COR-L47 (cell line): ENCODE measurements around the gene FAM174B.

ENCODE experiments used
- DNase-seq: peaks from one replicate; lab custom pipeline; 2025; lab: John Stamatoyannopoulos, UW

Gene FAM174B

DNA sequence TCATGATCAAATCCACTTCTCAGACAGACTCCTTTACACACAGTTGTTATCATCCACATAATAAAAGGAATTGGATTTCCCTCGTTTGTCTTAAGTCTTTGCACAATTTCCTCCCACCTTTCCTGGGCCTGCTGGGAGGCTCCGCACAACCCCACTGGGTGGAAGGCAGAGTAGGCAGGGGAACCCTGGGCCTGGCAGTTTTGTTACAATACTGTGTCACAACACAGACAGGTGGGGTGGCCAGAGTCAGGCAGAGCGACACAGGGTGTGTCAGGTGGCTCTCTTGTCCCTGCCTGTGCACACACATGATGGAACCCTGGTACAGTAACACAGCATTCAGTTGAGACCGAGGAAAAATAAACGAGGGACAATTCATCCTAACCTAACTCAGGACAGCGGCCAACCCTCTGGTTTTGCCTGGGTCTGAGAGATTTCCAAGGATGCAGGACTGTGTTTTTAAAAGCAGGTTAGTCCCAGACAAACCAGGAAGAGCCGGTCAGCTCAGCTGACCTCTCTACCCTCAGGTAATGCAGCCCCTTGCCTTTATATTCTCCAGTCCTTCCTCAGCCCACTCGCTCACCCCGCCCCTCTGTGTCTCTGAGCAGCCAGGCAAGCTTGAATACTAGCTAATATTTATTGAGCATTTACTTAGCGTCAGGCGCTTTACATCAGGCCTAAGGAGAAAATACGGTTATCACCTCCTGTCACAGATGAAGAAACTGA is 8.8 kb upstream of the FAM174B start:
- no peak for DNase-seq

DNA sequence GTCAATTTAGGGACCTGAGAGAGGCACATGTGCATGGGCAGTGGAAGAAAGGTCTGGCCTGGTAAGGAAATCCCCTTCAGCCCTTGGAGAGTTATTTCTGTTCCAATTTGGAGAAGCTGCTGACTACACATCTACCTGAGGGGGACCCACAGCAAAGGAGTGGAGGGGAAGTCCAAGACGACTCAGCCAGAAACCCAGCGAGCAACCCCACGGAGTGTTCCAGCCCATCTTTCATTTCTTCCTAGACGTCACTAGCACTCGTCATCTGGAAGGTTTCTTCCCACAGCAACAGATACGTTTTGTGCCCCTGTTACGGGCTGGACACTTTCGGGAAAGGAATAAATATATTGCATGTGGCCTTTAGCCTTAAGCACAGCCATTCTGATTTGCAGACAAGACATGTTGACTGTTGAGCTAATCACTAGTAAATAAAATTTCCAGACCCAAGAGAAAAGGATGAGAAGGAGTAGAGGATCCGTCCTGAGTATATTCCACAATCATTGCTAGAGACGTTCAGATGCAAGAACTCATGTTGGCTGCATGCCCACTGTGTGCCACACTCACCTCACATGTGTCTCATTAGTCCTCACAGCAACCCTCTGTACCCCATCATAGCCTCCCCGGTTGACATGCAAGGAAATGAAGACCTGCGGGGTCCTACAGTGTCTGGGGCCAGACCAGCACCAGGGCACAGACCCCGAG is 7.8 kb upstream of the FAM174B start:
- no peak for DNase-seq

DNA sequence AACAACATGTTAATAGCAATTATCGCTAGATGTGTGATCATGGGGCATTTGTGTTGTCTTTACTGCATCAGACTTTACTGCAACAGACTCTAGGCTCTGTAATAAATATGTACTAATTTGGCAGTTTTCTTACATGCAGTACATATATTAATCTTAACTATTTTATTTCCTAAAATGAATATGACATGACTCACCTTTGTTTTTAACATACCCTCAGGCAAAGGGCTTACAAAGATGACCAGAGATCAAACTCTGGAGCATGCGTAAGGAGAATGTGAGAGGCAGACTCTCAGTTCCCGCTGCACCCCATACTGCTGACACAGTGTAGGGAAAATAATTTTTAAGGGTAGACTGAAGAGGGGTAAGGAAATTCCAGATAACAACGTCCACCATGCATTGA is 7.2 kb upstream of the FAM174B start:
- no peak for DNase-seq

DNA sequence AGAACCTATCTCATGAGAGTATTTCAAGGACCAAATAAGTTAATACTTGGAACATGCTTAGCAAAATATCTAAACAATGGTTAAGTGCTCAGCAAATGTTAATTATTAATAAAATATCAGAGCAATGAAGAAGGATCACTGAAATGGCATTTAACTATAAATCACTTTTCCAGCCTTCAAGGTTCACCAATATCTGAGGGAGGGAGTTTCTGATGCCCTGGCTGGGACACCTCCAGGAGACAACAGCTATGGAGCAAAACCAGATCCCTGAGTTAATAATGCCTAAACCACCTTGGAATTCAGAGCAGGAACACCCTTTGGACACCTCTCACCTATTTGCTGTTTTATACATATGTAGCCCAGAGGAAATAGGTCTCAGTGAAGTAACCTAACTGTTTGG is 6.4 kb upstream of the FAM174B start:
- no peak for DNase-seq

DNA sequence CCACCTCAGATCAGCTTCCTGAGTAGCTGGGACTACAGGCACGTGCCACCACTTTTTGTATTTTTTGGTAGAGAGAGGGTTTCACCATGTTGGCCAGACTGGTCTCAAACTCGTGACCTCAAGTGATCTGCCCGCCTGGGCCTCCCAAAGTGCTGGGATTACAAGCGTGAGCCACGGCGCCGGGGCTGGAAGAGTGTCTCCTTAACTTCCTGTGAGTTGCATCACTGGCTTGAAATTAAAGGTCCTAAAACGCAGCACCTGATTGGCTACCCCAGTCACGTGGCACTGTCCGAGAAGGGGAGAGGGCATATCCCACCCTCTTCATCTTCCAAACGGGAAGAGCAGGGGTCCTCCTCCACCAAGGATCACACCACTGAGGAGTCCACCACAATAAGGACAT is 5.5 kb upstream of the FAM174B start:
- DNase-seq, result no peak

DNA sequence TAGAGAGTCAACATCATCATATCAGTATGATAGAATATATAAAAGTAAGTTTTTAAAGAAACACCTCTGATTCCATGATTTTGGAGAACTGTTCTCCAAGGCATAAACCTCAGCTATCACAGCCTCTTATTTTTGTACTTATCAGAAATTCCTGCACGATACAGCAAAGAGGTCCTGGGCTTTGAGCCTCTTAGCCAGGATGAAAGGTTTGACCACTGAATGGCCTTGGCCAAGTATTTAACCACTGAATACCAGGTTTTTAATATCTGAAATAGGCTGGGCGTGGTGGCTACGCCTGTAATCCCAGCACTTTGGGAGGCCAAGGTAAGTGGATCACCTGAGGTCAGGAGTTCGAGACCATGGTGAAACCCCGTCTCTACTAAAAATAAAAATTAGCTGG is 1.9 kb upstream of the FAM174B start:
- DNase-seq, result no peak

DNA sequence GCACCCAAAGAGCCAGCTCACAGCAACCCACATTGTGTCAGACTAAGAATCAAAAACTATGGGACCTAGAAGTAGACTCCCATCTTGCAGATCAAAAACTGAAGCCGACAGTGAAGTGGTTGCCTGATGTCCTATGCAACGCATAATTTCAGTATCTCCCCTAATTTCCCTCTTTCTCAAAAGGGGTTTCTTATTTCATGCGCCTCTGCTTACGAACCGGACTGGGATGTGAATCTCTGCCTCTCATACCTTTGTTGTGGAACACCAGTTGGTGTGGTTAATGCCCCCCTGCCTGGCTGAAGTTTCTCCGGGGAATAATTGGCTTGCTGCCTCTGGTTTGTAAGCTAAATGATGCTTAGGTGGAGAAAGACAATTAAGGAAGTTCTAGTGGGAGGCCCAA is 514 bp upstream of the FAM174B start:
- DNase-seq, result no peak

DNA sequence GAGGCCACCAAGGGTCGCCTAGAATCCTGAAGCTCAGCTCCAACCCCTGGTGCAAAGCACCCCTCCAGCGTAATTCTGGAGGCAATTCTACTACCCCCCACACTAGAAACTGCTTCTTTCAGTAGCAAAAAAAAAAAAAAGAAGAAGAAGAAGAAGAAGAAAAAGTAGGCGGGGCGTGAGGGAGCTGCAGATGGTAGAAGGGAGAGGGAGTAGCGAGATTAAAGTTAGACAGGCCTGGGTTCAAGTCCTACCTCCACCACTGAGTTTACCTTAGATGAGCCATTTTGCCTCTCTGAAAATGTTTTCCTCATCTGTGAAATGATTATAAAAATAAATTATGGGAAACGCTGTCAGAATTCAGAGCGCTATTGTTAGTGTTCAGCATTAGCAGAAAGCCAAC is 913 bp downstream of the FAM174B start:
- DNase-seq, result no peak

DNA sequence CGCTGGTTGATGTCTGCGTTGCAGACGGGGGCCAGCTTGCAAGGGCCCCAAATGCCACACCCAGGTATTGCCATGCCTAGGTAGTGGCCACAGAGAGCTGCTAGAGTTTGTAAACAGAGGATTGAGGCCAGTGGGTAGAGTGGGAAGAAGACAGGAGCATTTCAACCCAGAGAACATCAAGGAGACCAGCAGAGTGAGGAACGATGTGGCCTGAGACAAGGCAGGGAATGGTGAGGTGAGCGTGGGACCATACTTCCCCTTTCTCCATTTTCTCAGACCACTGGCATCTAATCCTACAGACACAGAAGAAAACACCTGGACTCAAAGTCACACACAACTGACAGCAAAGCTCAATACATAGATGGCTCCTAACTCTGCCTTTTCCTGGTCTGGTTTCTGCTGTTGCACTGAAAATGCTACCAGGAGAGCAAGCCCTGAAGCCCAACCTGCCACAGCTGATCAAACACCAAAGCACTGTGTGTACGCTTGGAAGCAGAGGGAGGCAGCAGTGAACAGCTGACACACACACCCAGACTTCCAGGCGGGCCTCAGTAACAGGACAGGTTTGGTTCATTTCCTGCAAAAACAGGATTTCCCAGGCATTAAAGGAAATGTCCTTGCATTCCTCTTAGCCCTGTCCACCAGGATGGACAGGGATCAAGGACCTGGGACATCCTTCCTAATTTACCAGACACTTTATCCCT is 1.6 kb downstream of the FAM174B start:
- peak; percentile 63 for DNase-seq

DNA sequence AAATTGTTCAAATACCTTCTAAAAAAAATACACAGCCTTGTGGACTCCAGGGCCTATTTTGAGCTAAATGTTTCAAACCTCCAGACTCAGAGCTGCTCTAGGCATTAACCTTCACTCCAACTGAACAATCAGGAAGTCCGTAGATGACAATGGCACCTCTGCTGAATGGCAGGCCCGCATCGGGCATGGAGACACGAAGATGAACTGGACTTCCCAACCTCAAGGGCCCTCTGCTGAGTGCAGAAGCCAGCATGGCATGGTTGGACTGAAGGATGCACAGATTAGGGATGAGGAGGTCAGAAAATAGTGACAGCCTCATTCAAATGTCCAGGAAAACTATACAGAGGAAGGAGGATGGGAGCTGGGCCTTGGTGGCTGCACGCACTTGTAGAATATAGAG is 2.2 kb downstream of the FAM174B start:
- no peak for DNase-seq

DNA sequence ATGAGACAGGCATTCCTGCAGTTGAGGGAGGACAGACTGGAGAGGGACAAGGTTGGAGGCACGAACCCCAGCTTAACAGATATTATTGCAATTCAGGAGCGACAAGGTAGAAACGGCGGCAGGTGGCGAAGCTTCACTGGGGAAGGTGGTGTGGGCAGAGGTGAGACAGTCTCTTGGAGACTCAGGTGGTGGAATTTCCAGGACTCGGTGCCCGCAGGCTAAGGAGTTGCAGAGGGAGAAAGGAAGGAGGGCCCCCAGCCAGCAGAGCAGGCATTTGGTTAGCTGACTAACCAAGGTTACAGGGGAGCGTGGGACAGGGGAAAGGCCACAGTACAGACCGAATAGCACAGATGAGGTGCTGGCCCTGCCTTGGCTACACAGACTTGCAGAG is 3.0 kb downstream of the FAM174B start:
- no peak for DNase-seq

DNA sequence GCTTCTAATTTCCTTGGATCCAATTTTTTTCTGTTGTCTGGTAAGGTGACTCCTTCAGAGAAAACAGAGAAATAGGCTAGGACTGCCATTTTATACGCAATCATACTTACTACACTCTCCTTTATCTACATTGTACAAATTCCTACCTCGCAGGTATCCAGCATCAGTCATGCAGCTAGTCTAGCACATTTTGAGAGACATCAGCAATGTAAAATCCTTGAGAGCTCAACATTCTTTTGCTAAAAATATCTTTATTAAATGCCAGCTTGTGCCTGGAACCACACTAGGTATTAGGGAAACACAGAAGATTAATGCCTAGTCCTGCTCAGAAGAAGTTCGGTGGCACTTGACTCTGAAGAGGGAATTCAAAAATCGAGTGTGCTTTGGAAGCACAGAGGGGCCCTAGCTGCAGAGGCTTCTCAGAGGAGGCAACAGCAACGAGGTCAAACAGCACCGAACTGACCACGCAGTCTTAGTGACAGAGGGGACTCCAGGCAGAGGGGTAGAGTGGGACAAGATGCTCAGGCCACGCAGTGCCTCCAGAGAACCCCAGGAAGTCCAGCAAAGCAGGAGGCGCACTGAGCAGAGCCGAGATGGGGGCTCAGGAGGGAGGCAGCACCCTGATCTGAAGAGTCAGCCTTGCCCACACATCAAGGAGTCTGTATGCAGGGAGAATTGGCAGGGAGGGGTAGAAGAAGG is 3.5 kb downstream of the FAM174B start:
- DNase-seq, result no peak

DNA sequence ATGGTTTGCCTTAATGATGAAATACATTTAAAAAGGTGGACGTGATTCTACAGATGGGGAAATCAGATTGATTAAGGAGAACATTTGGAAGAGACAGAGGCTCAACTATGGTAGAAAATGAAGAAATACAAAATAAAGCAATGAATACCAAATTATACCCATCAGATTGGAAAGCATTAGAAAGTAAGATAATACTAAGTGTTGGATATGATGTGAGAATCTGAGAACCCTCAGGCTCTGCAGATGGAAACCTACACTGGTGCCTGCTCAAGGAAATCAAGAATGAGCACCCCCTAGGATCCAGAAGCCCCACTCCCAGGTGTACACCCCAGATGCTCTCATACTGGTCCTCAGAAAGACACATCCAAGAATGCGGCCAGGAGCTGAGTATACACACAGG is 4.6 kb downstream of the FAM174B start:
- DNase-seq, result no peak

DNA sequence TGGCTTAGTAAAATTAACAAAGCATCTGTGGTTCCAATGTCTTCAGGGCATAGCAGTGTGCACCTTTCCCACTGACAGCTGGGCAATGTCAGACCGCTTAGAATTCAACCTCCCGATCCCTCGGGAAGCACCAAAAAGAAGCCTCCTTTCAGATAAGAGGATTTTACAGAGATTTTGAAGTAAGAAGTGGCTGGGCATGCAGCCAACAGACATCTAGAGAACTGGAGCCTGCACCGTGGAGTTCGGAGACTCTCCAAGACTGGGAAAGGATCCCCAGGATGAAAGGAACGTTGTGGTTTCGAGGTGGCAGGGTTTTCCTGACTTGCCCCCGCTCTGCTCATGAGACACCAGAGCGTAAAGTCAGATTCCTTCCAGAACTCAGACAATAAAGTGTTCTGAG is 5.3 kb downstream of the FAM174B start:
- no peak for DNase-seq

DNA sequence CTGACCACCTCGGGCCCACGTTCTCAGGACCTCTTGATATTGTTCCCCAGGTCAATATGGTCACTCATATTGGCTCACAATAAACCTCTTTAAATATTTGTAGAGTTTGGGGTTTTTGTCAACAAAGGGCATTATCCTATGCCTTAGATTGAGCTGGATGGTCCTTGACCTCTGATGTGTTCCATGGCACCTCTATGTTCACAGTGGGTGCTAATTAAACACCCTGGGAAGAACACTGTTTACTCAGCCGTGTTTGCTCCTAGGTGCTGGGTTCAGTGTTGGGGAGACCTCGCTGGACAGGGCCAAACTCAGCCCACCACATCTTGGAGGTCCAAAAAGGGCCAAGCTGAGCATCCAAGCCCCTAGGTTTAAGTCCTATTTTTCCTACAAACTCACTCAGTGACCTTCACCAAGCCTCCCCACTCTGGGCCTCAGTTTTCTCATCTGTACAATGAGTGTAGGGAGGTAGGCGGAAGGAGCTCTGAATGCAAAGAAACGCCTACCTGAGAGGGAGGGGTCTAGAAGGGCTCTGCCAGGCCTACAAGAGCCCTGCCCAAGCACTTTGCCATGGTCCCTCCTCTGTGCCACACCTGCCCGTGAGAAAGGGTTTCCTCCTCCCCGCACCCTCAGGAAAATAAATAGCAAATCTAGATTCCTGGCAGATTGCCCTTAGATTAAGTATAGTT is 7.2 kb downstream of the FAM174B start:
- no peak for DNase-seq

DNA sequence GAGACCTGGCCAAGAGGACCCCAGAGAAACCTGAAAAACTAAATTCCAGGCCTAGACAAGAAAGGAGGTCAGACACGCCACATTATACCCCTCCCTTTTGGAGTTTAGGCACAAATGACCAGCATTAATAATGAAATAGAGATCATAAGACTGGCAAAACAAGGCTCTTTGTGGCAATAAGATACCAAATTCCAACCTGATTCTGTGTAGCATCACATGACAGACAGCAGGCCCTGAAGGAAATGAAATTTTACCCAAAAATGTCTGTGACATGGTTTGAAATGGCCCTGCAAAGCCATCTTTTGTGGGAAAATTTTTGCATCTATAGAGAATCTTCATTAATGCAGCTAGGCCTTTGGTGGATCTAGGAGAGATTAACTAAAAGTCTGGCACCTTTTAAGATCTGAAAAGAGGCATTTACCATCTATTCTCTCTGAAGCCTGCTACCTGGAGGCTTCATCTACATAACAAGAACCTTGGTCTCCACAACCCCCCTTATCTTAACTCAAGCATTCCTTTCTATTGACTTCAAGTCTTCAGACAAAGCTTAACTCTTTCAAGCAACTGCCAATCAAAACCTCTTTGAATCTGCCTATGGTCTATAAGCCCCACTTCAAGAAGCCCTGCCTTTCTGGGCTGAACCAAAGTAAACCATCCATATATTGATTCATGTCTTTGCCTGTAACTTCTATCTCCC is 8.0 kb downstream of the FAM174B start:
- DNase-seq, result no peak

DNA sequence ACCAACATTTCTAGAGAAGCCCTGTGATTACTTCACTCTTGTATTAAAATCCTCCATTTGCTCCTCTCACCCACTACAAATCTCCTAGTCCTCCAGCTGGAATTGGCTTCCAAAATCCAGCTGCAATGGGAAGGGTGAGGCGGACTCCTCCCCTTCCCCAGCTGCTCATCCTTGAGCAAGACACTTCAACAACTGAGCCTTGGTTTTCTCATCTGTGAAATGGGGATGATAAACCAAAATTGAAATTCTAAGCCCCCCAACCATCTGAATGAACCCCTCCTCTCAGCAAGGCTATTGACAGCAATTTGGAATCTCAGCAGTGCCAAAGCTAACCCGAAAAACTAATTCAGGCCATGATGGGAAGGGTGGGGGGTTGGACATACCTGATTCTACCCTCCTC is 9.4 kb downstream of the FAM174B start:
- no peak for DNase-seq

DNA sequence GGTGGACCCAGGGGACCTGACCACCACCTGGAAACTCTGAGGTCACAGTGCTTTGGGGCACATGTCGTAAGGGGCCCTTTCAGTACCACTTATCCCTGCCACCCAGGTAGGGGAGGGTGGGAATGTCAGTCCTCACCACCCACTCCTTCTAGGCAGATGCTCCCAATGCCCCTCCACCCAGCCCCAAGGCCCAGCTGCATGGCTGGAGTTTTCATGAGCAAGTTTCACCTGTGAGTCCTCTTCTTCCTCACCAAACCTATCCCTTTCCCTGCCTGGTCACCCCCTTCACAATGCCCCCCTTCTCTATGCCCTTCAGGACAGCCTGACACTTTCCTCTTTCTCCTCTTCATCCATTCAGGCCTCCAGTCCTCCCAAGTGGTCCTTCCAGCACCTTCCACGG is 9.8 kb downstream of the FAM174B start:
- no peak for DNase-seq

DNA sequence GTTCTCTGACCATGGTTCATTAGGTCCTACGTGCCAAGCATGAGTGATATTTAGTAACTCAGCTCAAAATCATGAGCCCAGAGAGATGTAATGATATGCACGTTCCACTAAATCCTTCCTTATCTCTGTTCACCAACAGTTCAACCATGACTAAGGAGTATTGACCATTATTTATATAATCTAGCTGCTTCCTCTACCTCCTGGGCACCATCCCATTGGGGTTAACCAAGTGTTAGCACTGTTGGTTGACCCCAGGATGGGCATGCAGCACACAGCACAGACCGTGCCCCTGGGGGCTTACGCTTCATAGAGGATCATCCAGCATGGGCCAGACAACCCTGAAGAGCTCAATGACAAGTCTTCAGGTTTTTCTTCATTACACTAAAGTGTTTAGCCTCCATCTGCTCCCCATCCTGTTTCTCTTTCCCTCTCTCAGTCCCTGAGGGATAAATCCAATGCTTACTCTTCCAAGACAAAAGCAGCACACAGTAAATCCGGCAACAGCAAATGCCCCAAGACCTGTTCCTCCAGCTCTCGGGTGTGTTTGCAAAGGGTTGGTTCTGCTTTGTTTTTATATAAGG is 10.4 kb downstream of the FAM174B start:
- no peak for DNase-seq

DNA sequence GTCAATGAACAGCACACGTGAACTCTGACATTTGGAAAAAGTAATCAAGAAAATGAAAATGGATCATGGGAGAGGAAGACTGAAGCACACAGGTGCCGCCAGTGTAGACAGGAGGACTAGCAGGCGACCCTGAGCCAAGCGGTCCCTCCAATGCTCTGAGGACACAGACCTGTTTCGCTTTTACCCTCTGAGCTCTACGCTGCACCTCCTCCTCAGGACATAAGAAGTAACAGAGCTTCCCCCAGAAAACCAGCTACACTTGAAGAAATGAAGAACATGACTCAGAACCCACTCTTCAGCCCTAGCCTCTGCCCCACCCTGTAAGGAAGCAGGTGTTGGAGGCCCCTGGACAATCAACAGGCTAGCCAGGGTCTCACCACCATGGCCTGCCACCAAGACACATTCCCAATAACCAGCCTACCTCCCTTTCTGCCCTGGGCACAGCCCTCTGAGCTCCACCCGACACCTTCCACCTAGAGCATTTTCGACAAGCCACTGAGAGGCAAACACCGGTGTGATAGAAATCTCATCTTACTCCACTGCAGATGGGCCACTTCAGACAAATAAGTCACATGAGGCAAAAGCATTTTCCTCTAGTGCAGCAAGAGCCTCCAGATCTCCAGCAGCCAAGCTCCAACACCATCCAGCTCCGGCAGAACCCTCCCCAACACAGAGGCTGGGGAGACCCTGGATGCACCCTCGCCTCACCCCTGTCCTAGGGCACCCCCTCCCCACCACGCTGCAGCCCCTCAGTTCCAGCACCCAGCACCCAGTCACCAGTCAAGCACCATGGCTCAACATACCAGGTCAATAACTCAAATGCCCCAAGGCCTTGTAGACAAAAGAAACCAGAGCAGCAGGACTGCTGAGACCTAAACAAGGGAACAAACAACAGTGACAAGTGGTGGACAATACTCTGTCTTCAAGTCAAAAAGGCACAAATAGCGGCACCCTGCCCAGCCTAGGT is 11.4 kb downstream of the FAM174B start:
- no peak for DNase-seq
